C4-2B (cell line): ENCODE data around the gene POGLUT3.

Experiments used
- ZFX ChIP-seq: fragments of 450-650 bp; IDR thresholded peaks from 2 replicates; pipeline ENCODE4 v1.6.1; 2017
- TF ChIP-seq, protein P1 (sequence below): fragments of 450-650 bp; conservative IDR thresholded peaks from 2 replicates; pipeline ENCODE4 v1.5.1; 2017; ENCODE audit warnings: mild to moderate bottlenecking

- TF ChIP-seq, protein P1, sequence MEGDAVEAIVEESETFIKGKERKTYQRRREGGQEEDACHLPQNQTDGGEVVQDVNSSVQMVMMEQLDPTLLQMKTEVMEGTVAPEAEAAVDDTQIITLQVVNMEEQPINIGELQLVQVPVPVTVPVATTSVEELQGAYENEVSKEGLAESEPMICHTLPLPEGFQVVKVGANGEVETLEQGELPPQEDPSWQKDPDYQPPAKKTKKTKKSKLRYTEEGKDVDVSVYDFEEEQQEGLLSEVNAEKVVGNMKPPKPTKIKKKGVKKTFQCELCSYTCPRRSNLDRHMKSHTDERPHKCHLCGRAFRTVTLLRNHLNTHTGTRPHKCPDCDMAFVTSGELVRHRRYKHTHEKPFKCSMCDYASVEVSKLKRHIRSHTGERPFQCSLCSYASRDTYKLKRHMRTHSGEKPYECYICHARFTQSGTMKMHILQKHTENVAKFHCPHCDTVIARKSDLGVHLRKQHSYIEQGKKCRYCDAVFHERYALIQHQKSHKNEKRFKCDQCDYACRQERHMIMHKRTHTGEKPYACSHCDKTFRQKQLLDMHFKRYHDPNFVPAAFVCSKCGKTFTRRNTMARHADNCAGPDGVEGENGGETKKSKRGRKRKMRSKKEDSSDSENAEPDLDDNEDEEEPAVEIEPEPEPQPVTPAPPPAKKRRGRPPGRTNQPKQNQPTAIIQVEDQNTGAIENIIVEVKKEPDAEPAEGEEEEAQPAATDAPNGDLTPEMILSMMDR = no peak
- TF ChIP-seq ZFX = no peak
Measured at GRCh38 chr11:108543316-108543964, 45.3 kb upstream of the POGLUT3 start.
